Left ventricle myocardium inferior (tissue), 1 donor: ENCODE measurements around the gene SEC61A2. TPM values are rescaled to one million over a fixed set of nuclear protein-coding genes. Genes with fewer than 3 reads are reported as not detected.

Experiments
- DNase-seq: peaks from one replicate; pipeline ENCODE4 v3.0.0-alpha.2; 2020
- H3K27ac ChIP-seq: fragments of 200-600 bp; replicated peaks from 2 replicates; pipeline ENCODE4 v1.8.0; 2021
- H3K27me3 ChIP-seq: fragments of 200-600 bp; 2 replicates; pipeline ENCODE4 v1.8.0; 2021; ENCODE audit warnings: low read depth
- H3K36me3 ChIP-seq: fragments of 200-600 bp; 2 replicates; pipeline ENCODE4 v1.8.0; 2021
- H3K4me1 ChIP-seq: fragments of 200-600 bp; 2 replicates; pipeline ENCODE4 v1.8.0; 2021
- H3K4me3 ChIP-seq: fragments of 200-600 bp; 2 replicates; pipeline ENCODE4 v1.8.0; 2021; ENCODE audit warnings: mild to moderate bottlenecking, moderate library complexity
- H3K9me3 ChIP-seq: fragments of 200-600 bp; replicated peaks from 2 replicates; pipeline ENCODE4 v1.8.0; 2021
- intact Hi-C: fragments of 100-400 bp; cut with micrococcal nuclease; formaldehyde crosslinking; loops from one replicate; pipeline ENCODE4 v1.11.0; 2022
- total RNA-seq: library from RNA; stranded (reverse); fragmentation: NEBNext Ultra II Directional; extraction: Animal tissue kit (Norgen Biotek cat#: 25700); gene quantifications from one replicate; pipeline ENCODE4 v1.2.1, GENCODE V29; 2021
- TF ChIP-seq, protein P1 (sequence below): fragments of 200-600 bp; IDR thresholded peaks from 2 replicates; pipeline ENCODE4 v1.8.0; 2021; ENCODE audit warnings: antibody characterized with exemption, mild to moderate bottlenecking, borderline replicate concordance
- donor health status: DM: no; HTN: yes; CAD: no; lungs with severe emphysema.

SEC61A2 gene
- total RNA-seq, 1 donor from 2014 or later: 11.9 TPM

DNA sequence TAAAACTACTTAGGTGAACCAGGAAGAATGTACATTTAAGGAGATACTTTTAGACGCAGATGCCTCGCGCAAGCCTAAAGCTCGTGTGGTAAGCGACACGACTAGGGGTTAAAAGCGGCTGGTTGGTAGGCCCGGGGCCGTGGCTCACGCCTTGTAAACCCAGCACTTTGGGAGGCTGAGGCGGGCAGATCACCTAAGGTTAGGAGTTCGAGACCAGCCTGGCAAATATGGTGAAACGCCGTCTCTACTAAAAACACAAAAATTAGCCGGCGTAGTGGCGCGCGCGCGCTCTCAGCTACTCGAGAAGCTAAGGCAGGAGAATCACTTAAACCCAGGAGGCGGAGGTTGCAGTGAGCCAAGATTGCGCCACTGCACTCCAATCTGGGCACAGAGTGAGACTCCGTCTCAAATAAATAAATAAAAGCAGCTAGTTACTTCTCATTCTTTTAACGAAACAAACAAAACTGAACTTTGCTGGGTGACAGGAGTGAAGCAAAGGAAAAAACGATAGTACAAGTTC is 65.3 kb downstream of the SEC61A2 start:
- Histone ChIP-seq H3K4me3 (peak overlapping the region; percentile 89), H3K4me1 (peaks cover 49% of the 10 kb centered on the region), H3K36me3 (peaks cover 12% of the 10 kb centered on the region), H3K27me3 (no peaks in the 10 kb centered on the region), H3K9me3 (no peaks in the 10 kb centered on the region), H3K27ac (peak overlapping the region; percentile 97)
- TF ChIP-seq, protein P1, sequence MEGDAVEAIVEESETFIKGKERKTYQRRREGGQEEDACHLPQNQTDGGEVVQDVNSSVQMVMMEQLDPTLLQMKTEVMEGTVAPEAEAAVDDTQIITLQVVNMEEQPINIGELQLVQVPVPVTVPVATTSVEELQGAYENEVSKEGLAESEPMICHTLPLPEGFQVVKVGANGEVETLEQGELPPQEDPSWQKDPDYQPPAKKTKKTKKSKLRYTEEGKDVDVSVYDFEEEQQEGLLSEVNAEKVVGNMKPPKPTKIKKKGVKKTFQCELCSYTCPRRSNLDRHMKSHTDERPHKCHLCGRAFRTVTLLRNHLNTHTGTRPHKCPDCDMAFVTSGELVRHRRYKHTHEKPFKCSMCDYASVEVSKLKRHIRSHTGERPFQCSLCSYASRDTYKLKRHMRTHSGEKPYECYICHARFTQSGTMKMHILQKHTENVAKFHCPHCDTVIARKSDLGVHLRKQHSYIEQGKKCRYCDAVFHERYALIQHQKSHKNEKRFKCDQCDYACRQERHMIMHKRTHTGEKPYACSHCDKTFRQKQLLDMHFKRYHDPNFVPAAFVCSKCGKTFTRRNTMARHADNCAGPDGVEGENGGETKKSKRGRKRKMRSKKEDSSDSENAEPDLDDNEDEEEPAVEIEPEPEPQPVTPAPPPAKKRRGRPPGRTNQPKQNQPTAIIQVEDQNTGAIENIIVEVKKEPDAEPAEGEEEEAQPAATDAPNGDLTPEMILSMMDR: no peak
- intact Hi-C loops: no loop called here
- peak; percentile 38 for DNase-seq

DNA sequence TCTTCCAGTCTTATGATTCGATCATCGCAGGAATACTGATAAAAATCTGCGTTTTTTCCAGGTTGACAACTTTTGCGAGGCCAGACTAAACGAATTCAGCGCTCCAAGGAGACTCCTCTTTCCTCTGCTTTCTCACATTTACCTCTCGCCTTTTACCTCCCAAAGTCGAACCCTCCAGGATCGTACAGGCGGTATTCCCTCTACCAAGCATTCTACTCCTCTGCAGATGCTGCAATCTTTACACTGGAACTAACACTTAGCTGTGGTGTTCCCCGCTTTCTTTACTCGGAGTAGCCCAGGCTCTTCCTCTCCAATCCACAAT is 65.8 kb downstream of the SEC61A2 start:
- Histone ChIP-seq H3K4me3 (peak overlapping the region; percentile 89), H3K4me1 (peaks cover 49% of the 10 kb centered on the region), H3K27me3 (no peaks in the 10 kb centered on the region), H3K36me3 (peaks cover 13% of the 10 kb centered on the region), H3K27ac (peak overlapping the region; percentile 97), H3K9me3 (no peaks in the 10 kb centered on the region)
- TF ChIP-seq, protein P1: no peak
- intact Hi-C loops: no loop called here
- no peak for DNase-seq

DNA sequence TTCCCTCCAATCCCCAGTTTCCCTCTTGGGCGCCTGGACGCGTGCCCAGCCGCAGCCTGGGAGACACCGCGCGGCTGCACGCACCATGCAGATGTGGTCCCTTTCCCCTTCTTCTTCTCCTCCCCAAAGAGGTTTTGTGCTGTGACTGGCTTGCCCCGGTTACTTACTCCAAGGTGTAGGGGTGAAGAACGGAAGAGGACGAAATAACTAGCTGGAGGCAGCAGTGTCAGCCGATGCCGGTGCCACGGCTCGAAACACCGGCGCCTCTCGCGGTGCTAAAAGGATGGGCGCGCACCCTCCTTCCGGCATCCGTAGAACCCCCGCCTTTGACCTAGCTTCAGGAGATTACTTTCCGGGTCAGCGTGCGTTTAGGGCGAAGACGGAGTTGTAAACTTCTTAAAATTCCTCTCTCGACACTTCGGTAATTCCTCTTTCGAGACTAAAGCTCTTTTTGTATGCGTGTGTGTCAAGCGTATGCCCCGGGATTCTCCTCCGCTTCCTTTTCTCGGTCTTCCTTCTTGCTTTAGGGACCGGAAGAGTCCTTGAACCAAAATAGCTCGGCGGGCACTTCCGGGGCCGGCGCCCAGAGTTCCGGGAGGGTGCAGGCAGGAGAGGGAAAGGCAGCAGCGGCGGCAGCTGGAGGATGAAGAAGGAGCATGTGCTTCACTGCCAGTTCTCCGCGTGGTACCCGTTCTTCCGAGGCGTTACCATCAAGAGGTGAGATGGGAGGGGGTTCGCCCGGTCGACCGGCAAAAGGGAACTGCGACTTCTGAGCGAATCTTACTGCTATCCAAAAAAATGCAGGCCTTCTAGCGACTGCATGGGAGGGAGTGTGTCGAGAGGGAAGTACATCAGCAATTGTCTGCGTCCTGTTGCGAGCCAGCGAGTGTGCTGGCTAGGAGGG is 66.4 kb downstream of the SEC61A2 start, which contains the start of the genes CDC123 and NUDT5:
Gene CDC123, plus strand, starts transcription at position 586 of the 904 bp plus-strand sequence. Its CDS starts 58 bp downstream, at position 644.
Gene NUDT5, minus strand, starts transcription at position 289 of the 904 bp plus-strand sequence. CDS start 9,600 bp downstream, outside the sequence.
- no peaks in the 10 kb centered on the region for H3K27me3 ChIP-seq
- H3K4me3 ChIP-seq: peak within 1 kb of the TSS; percentile 89
- peaks cover 20% of the 10 kb centered on the region for H3K36me3 ChIP-seq
- TF ChIP-seq, protein P1: no peak
- peak within 1 kb of the TSS; percentile 97 for H3K27ac ChIP-seq
- H3K9me3 ChIP-seq: no peaks in the 10 kb centered on the region
- H3K4me1 ChIP-seq: peaks cover 49% of the 10 kb centered on the region
- peak; percentile 88 for DNase-seq
- intact Hi-C loops: no loop called here

DNA sequence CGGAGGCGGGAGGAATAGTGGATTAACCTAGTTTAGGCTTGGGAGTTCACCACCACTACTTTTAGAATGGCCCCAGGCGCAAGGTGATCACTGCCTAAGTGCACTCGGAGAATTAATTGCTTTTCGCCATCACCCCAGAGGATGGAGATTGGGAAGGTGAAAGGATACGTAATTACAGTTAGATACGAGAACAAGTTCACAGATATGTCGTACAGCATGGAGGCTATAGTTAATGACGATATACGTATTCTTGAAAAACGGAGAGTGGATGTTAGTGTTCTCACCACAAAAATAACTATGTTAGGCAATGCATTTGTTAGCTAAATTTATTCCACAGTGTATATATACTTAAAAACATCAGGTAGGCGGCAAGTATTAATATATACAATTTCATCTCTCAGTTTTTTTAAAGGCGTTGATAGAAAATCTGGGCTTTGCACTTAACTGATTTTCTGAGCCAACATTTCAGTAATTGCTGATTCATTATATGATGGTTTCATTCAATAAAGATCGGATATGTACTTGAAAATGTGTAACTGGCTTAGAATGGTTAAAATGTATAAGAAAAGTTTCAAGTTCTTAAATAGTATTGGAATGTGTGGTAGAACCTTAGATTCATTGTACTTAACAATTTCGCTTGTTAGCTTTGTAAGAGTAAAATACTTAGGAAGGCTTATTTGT is 67.2 kb downstream of the SEC61A2 start:
- Histone ChIP-seq H3K9me3 (no peaks in the 10 kb centered on the region), H3K27me3 (no peaks in the 10 kb centered on the region), H3K4me3 (peak overlapping the region; percentile 89), H3K36me3 (peaks cover 23% of the 10 kb centered on the region), H3K27ac (peak overlapping the region; percentile 97), H3K4me1 (peaks cover 49% of the 10 kb centered on the region)
- TF ChIP-seq, protein P1: no peak
- no peak for DNase-seq
- intact Hi-C loops: no loop called here

DNA sequence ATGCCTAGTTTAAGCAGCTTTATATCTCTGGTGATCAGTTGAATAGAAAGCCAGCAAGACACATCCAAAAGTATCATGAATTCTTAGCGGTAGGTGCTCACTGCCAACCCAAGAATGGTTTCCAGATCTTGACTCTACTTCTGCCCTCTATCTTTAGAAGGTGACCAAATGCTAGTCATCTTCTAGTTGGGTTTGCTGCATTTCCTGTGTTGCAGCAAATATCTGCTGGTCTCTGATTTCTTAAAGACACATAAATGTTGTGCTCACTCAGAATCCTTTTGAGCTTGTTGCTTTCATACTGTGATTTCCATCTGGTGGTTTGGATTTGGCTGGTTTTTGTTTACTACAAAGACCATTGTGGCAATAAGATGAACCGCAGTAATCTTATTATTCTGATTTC is 68.7 kb downstream of the SEC61A2 start:
- no peak for DNase-seq
- Histone ChIP-seq H3K27ac (no peak overlapping the region), H3K27me3 (no peaks in the 10 kb centered on the region), H3K4me3 (no peak overlapping the region), H3K36me3 (peaks cover 38% of the 10 kb centered on the region), H3K9me3 (no peaks in the 10 kb centered on the region), H3K4me1 (peaks cover 48% of the 10 kb centered on the region)
- TF ChIP-seq, protein P1: no peak
- intact Hi-C loops: no loop called here
